K562 (cell line): ENCODE results near the gene LIX1. TPM values are rescaled to one million over a fixed set of nuclear protein-coding genes. Genes with fewer than 3 reads are reported as not detected.

ENCODE experiments used
- ATAC-seq: fragments of 200-7000 bp; cut with Tn5 transposase; 3 replicates; pipeline ENCODE4 v1.9.1; 2020; ENCODE audit warnings: moderate library complexity
- BruUV-seq: library from RNA; stranded (reverse); fragments of 400-500 nt; replicated peaks from 2 replicates; lab custom pipeline; 2021; lab: Mats Ljungman, UMichigan
- CTCF ChIA-PET: fragments of 300-600 bp; formaldehyde crosslinking; extraction: SDS; loops from one replicate; lab custom pipeline; 2021; ENCODE audit warnings: low intra/inter-chr PET ratio; lab: Yijun Ruan, JAX
- POLR2A ChIA-PET: fragments of 300-600, 350-650 bp; sonication (Branson Sonifier 250); formaldehyde crosslinking; extraction: SDS; loops from one replicate; lab custom pipeline; 2021; ENCODE audit warnings: antibody characterized with exemption, inconsistent platforms; lab: Yijun Ruan, JAX
- DNase-seq, 4 experiments: peaks; one replicate each; pipeline versions ENCODE4 v3.0.0 to v3.0.0-alpha.2; 2011 to 2018; ENCODE audit warnings: low spot score in 3 of 4, mixed read lengths in 3 of 4; ENCODE audit errors: extremely low read depth in 1 of 4
- FAIRE-seq: peaks from 2 replicates; lab custom pipeline; 2011; peaks lifted over from hg19 to GRCh38; lab: Jason Lieb, UNC
- H2AFZ ChIP-seq: 2 replicates; pipeline ENCODE4 v1.6.0; 2011; ENCODE audit warnings: low read depth, low read length, control low read depth, inconsistent platforms
- H3K27ac ChIP-seq: fragments of 200-600 bp; 3 replicates; pipeline ENCODE4 v1.8.0; 2011; ENCODE audit warnings: low read depth, mild to moderate bottlenecking, control low read depth, inconsistent platforms, low read length, moderate library complexity, mixed read lengths; ENCODE audit errors: extremely low read depth
- H3K27me3 ChIP-seq, 2 experiments: fragments of 300-600 bp in 1 of 2; 2 replicates in 1 of 2; 3 replicates in 1 of 2; pipeline versions ENCODE4 v1.6.0 to v1.8.0; 2011; ENCODE audit warnings: inconsistent platforms in 2 of 2, low read length in 2 of 2, mild to moderate bottlenecking in 1 of 2, mixed read lengths in 1 of 2, moderate library complexity in 1 of 2; ENCODE audit not compliant: control insufficient read depth in 2 of 2, insufficient read depth in 2 of 2
- H3K36me3 ChIP-seq: fragments of 300-600 bp; 3 replicates; pipeline ENCODE4 v1.8.0; 2011; ENCODE audit warnings: mild to moderate bottlenecking, low read length, inconsistent platforms; ENCODE audit not compliant: control insufficient read depth, insufficient read depth
- H3K4me1 ChIP-seq, 2 experiments: fragments of 200-600 bp in 1 of 2; replicated peaks in 1 of 2; 2 replicates in 1 of 2; 3 replicates in 1 of 2; pipeline versions ENCODE4 v1.5.1 to v1.8.0; 2011; ENCODE audit warnings: inconsistent platforms in 2 of 2, low read length in 2 of 2, mild to moderate bottlenecking in 1 of 2, mixed read lengths in 1 of 2, moderate library complexity in 1 of 2; ENCODE audit not compliant: control insufficient read depth in 2 of 2, insufficient read depth in 2 of 2
- H3K4me2 ChIP-seq: 2 replicates; pipeline ENCODE4 v1.6.1; 2011; ENCODE audit warnings: low read length, control low read depth, inconsistent platforms, mixed read lengths; ENCODE audit not compliant: insufficient read depth
- H3K4me3 ChIP-seq: fragments of 200-600 bp; sonication (generic), shearing (Covaris generic); 2 replicates; pipeline ENCODE4 v1.5.1; 2016; ENCODE audit warnings: control low read depth, inconsistent platforms
- H3K79me2 ChIP-seq: fragments of 200-600 bp; 3 replicates; pipeline ENCODE4 v1.8.0; 2011; ENCODE audit warnings: low read length, inconsistent platforms; ENCODE audit not compliant: control insufficient read depth, insufficient read depth
- H3K9ac ChIP-seq, 2 experiments: 2 replicates each; pipeline versions ENCODE4 v1.6.0 to v1.6.1; 2011; ENCODE audit warnings: low read depth in 2 of 2, low read length in 2 of 2, control low read depth in 1 of 2, inconsistent platforms in 1 of 2, mild to moderate bottlenecking in 1 of 2, mixed read lengths in 1 of 2; ENCODE audit not compliant: insufficient read depth in 1 of 2
- H3K9me1 ChIP-seq: one replicate; pipeline ENCODE4 v1.6.0; 2011; ENCODE audit warnings: inconsistent platforms, mild to moderate bottlenecking, low read length, moderate library complexity; ENCODE audit not compliant: control insufficient read depth, insufficient read depth
- H3K9me3 ChIP-seq: replicated peaks from 2 replicates; pipeline ENCODE4 v1.5.1; 2011; ENCODE audit warnings: low read depth, low read length, inconsistent platforms; ENCODE audit not compliant: control insufficient read depth, insufficient read depth
- H4K20me1 ChIP-seq: replicated peaks from 2 replicates; pipeline ENCODE4 v1.6.1; 2011; ENCODE audit warnings: low read length, inconsistent platforms, mixed read lengths; ENCODE audit not compliant: control insufficient read depth, insufficient read depth
- BCOR ChIP-seq: fragments of 450-650 bp; IDR thresholded peaks from 2 replicates; pipeline ENCODE4 v1.6.1; 2016
- CBX1 ChIP-seq: sonication (generic); IDR thresholded peaks from 2 replicates; pipeline ENCODE4 v1.6.1; 2016; ENCODE audit warnings: antibody characterized with exemption, low read depth, mild to moderate bottlenecking
- CREB1 ChIP-seq, 2 experiments: sonication (generic) in 1 of 2; formaldehyde crosslinking in 1 of 2; IDR thresholded peaks; 2 replicates each; pipeline versions ENCODE4 v1.6.1 to v1.8.0; 2012 to 2022; ENCODE audit warnings: inconsistent platforms in 1 of 2, mild to moderate bottlenecking in 1 of 2, missing genetic modification reagents in 1 of 2, moderate library complexity in 1 of 2
- GATA2 ChIP-seq: sonication (generic); formaldehyde crosslinking; IDR thresholded peaks from 2 replicates; pipeline ENCODE4 v1.4.0; 2020; ENCODE audit warnings: mild to moderate bottlenecking, missing genetic modification reagents
- GTF2A2 ChIP-seq: IDR thresholded peaks from 2 replicates; pipeline ENCODE4 v1.6.1; 2016; ENCODE audit warnings: mild to moderate bottlenecking, missing genetic modification characterization, missing compliant biosample characterization
- NFE2L1 ChIP-seq: fragments of 450-650 bp; IDR thresholded peaks from 2 replicates; pipeline ENCODE4 v1.6.1; 2016; ENCODE audit warnings: missing genetic modification characterization, low read depth, mild to moderate bottlenecking, missing compliant biosample characterization, moderate library complexity, borderline replicate concordance
- RBFOX2 ChIP-seq: fragments of 200-400 bp; formaldehyde crosslinking; IDR thresholded peaks from 2 replicates; pipeline ENCODE4 v1.6.1; 2017; ENCODE audit warnings: low read depth, mild to moderate bottlenecking, low read length, moderate library complexity
- SETDB1 ChIP-seq: IDR thresholded peaks from one replicate; pipeline ENCODE4 v1.6.1; 2012; ENCODE audit warnings: low read length, control low read depth, inconsistent platforms
- ZC3H4 ChIP-seq: sonication (generic); formaldehyde crosslinking; IDR thresholded peaks from 2 replicates; pipeline ENCODE4 v1.9.0; 2021; ENCODE audit warnings: missing genetic modification reagents, borderline replicate concordance
- ZNF444 ChIP-seq: fragments of 250-450 bp; sonication (Bioruptor Pico); IDR thresholded peaks from 2 replicates; pipeline ENCODE4 v1.4.0; 2020; ENCODE audit warnings: mild to moderate bottlenecking, moderate library complexity
- WGBS: fragments of 100-300 bp; shearing (Covaris generic); methylation state at CpG from one replicate; pipeline ENCODE4 v1.1.6; 2016; ENCODE audit warnings: low coverage, mixed read lengths; ENCODE audit not compliant: insufficient coverage; ENCODE audit errors: missing lambda C conversion rate; 5-methylcytosine and 5-hydroxymethylcytosine counted together
- in situ Hi-C: fragments of 300-500 bp; cut with MboI; formaldehyde crosslinking; loops from 4 replicates; pipeline ENCODE4 v1.15.0; 2018; ENCODE audit warnings: inconsistent platforms, mixed read lengths
- intact Hi-C: fragments of 100-400 bp; cut with micrococcal nuclease; formaldehyde crosslinking; loops from 2 replicates; pipeline ENCODE4 v1.14.2; 2022
- polyA plus RNA-seq, 8 experiments: library from polyadenylated mRNA; depleted of rRNA in 4 of 8; stranded (reverse) in 5 of 8; unstranded in 3 of 8; fragments of >200 nt; fragmentation: Nextera tagmentation in 2 of 8; fragmentation: Illumina TruSeq in 1 of 8; extraction: Ambion mirVana in 2 of 8; extraction: Trizol in 1 of 8; gene quantifications; 2 replicates each; pipeline versions ENCODE4 v1.2.1 to v1.2.3, GENCODE V29; 2011 to 2014; ENCODE audit warnings: inconsistent platforms in 1 of 8, missing spikeins in 1 of 8
- total RNA-seq, 7 experiments: library from RNA; depleted of rRNA in 6 of 7; stranded (reverse); fragments of >200 nt in 6 of 7; fragmentation: Illumina TruSeq in 2 of 7; extraction: Trizol in 2 of 7; gene quantifications; 2 replicates each; pipeline versions ENCODE4 v1.2.1 to v1.2.3, GENCODE V29; 2011 to 2021; ENCODE audit warnings: low replicate concordance in 1 of 7
- TF ChIP-seq, protein P1 (sequence below): sonication (generic); formaldehyde crosslinking; IDR thresholded peaks from 2 replicates; pipeline ENCODE4 v1.8.0; 2022; ENCODE audit warnings: mild to moderate bottlenecking, low read depth, missing genetic modification reagents
- TF ChIP-seq, protein P2 (sequence below), 2 experiments: fragments of 250-450 bp in 1 of 2; fragments of 450-650 bp in 1 of 2; sonication (Bioruptor Pico) in 1 of 2; IDR thresholded peaks; 2 replicates each; pipeline versions ENCODE4 v1.6.1 to v1.8.0; 2016 to 2021; ENCODE audit warnings: mild to moderate bottlenecking in 2 of 2, moderate library complexity in 2 of 2, missing compliant biosample characterization in 1 of 2, missing genetic modification characterization in 1 of 2
- TF ChIP-seq, protein P3 (sequence below): fragments of 450-650 bp; IDR thresholded peaks from 2 replicates; pipeline ENCODE4 v1.6.1; 2018; ENCODE audit warnings: mild to moderate bottlenecking, low read depth; ENCODE audit not compliant: partially characterized antibody
- TF ChIP-seq, protein P4 (sequence below): fragments of 450-650 bp; conservative IDR thresholded peaks from 2 replicates; pipeline ENCODE4 v1.6.1; 2016; ENCODE audit warnings: missing genetic modification characterization, low read depth, mild to moderate bottlenecking, missing compliant biosample characterization, moderate library complexity

The LIX1 gene
- total and polyA plus RNA-seq, 9 of the 15 experiments (the other 6 are each of a cell fraction or from before 2014, with no cell fraction given), result 0.01 to 0.18 TPM; not detected in 7

DNA sequence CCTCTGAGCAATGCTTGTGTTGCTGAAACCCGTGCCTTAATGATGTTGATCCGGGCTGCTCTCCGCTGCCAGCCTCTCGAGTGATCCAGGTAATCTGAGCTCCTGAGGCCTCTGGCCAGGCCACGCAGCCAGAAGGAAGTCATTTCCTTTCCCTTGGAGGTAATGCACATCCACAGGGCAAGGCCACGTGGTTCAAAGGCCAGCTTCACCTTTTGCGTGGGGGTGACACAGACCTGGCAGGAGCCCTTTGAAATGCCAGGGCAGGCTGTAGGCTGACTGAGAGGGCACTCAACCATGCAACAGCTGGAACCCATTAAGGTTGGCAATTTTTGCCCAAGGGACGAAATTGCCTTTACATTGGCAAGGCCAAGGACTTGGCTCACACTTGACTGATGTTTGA is 80.4 kb downstream of the LIX1 start (continued):
- TF ChIP-seq, protein P1, sequence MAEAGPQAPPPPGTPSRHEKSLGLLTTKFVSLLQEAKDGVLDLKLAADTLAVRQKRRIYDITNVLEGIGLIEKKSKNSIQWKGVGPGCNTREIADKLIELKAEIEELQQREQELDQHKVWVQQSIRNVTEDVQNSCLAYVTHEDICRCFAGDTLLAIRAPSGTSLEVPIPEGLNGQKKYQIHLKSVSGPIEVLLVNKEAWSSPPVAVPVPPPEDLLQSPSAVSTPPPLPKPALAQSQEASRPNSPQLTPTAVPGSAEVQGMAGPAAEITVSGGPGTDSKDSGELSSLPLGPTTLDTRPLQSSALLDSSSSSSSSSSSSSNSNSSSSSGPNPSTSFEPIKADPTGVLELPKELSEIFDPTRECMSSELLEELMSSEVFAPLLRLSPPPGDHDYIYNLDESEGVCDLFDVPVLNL, result no peak
- TF ChIP-seq, protein P2, sequence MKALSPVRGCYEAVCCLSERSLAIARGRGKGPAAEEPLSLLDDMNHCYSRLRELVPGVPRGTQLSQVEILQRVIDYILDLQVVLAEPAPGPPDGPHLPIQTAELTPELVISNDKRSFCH (CRISPR knock-in tag; IDR thresholded peaks at IDR 0.05), result no peak
- TF ChIP-seq, protein P2 (tag; IDR thresholded peaks at IDR 0.05), result no peak
- TF ChIP-seq ZNF444 (no peak), GTF2A2 (tag) (no peak), CREB1 (IDR thresholded peaks at IDR 0.05) (no peak), CREB1 (CRISPR knock-in tag; IDR thresholded peaks at IDR 0.05) (no peak), CBX1 (no peak)

DNA sequence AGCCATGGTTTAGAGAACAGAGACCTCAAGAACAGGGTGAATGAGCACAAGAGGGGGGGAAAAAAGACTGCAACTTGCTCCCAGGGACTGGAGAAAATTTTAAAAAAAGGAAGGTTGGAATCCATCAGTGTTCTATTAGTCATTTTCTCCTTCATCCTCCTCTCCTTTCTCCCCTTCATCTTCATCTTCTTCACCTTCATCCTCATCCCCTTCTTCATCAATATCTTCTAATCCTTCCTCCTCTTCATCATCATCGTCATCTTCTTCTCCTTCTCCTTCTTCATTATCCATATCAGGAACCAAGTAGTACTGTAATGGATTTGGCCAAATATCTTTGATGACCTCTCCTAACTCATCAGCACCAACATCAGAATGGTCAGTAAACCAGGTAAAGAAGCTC is 86.1 kb downstream of the LIX1 start:
- no peaks in the 10 kb centered on the region for H3K4me1 ChIP-seq
- FAIRE-seq (no peak), ATAC-seq (no peak), DNase-seq (no peak)
- in situ Hi-C loops, result no loop called here
- ChIA-PET POLR2A (no interaction called here), CTCF (no interaction called here)
- no peak overlapping the region for H3K4me2 ChIP-seq
- no peak overlapping the region for H2AFZ ChIP-seq
- H3K9ac ChIP-seq, result no peak overlapping the region
- BruUV-seq, result no TSS peak
- no peaks in the 10 kb centered on the region for H3K79me2 ChIP-seq
- no peaks in the 10 kb centered on the region for H3K36me3 ChIP-seq
- H3K27ac ChIP-seq, result no peak overlapping the region
- H3K27me3 ChIP-seq, result no peaks in the 10 kb centered on the region; a peak in 1 of 5 replicates
- H3K4me3 ChIP-seq, result no peak overlapping the region
- H4K20me1 ChIP-seq, result no peaks in the 10 kb centered on the region
- intact Hi-C loops, result no loop called here
- TF ChIP-seq RBFOX2 (no peak), BCOR (no peak), NFE2L1 (tag) (no peak), SETDB1 (no peak), GATA2 (CRISPR knock-in tag) (no peak), ZC3H4 (CRISPR knock-in tag) (no peak)
- TF ChIP-seq, protein P3, sequence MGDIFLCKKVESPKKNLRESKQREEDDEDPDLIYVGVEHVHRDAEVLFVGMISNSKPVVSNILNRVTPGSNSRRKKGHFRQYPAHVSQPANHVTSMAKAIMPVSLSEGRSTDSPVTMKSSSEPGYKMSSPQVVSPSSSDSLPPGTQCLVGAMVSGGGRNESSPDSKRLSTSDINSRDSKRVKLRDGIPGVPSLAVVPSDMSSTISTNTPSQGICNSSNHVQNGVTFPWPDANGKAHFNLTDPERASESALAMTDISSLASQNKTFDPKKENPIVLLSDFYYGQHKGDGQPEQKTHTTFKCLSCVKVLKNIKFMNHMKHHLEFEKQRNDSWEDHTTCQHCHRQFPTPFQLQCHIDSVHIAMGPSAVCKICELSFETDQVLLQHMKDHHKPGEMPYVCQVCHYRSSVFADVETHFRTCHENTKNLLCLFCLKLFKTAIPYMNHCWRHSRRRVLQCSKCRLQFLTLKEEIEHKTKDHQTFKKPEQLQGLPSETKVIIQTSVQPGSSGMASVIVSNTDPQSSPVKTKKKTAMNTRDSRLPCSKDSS, result no peak
- TF ChIP-seq, protein P4, sequence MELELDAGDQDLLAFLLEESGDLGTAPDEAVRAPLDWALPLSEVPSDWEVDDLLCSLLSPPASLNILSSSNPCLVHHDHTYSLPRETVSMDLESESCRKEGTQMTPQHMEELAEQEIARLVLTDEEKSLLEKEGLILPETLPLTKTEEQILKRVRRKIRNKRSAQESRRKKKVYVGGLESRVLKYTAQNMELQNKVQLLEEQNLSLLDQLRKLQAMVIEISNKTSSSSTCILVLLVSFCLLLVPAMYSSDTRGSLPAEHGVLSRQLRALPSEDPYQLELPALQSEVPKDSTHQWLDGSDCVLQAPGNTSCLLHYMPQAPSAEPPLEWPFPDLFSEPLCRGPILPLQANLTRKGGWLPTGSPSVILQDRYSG (tag), result no peak
- TF ChIP-seq, all 486 proteins: peak for 0
- WGBS, result 0% methylated on average over 1 of the region's 1 CpG
- no peaks in the 10 kb centered on the region for H3K9me3 ChIP-seq
- no peaks in the 10 kb centered on the region for H3K9me1 ChIP-seq
